ENCODE results near the gene CALCOCO2. TPM values are rescaled to one million over a fixed set of nuclear protein-coding genes. Genes with fewer than 3 reads are reported as not detected.
"Not testable (repeated sequence)": the region's sequence is repeated elsewhere in the genome, so short reads cannot be mapped to it uniquely, and the experiment has no call there.

The CALCOCO2 gene
- 100 to 1,000 TPM in 1 of 3 donors, 10 to 100 TPM in 2; 47.7 to 118 (median 96.0) TPM for polyA plus RNA-seq

- 1 to 2% (median 1%) methylated on average over 47 to 48 of the region's 48 CpGs for WGBS, 3 donors
- H3K27ac ChIP-seq (ENCODE audit: low read depth, low read length) = peak within 1 kb of the TSS; percentile 94
These were observed at the start of gene CALCOCO2 for GRCh38 chr17:48830840-48831548. Gene CALCOCO2, plus strand, starts transcription at chr17:48831035. Its CDS starts 10,673 bp downstream, at chr17:48841708.

- H3K27ac ChIP-seq (ENCODE audit: low read depth, low read length) = no peak overlapping the region
- WGBS, 3 donors = 51 to 71% (median 52%) methylated on average over 7 of the region's 7 CpGs
These were observed 43.0 kb upstream of the CALCOCO2 start for GRCh38 chr17:48787828-48788227.

- 34 to 44% (median 36%) methylated on average over 9 of the region's 9 CpGs for WGBS, 3 donors
- H3K27ac ChIP-seq (ENCODE audit: low read depth, low read length) = no peak overlapping the region
These were observed 40.2 kb upstream of the CALCOCO2 start for GRCh38 chr17:48790607-48791127.

- WGBS, 3 donors = 41 to 51% (median 48%) methylated on average over 14 of the region's 14 CpGs
- H3K27ac ChIP-seq (ENCODE audit: low read depth, low read length) = no peak overlapping the region
These were observed 39.5 kb upstream of the CALCOCO2 start for GRCh38 chr17:48791128-48792032.

- WGBS, 3 donors = 33 to 44% (median 40%) methylated on average over 3 of the region's 3 CpGs
- H3K27ac ChIP-seq (ENCODE audit: low read depth, low read length) = no peak overlapping the region
These were observed 38.6 kb upstream of the CALCOCO2 start for GRCh38 chr17:48792033-48792798.

- H3K27ac ChIP-seq (ENCODE audit: low read depth, low read length) = no peak overlapping the region
- WGBS, 3 donors = 33 to 61% (median 58%) methylated on average over 10 of the region's 10 CpGs
These were observed 35.2 kb upstream of the CALCOCO2 start for GRCh38 chr17:48795444-48796162.

- H3K27ac ChIP-seq (ENCODE audit: low read depth, low read length) = not testable (repeated sequence)
These were observed 34.7 kb upstream of the CALCOCO2 start for GRCh38 chr17:48796163-48796522.

GRCh38 chr17:48799069-48799723 is 31.6 kb upstream of the CALCOCO2 start:
- H3K27ac ChIP-seq (ENCODE audit: low read depth, low read length) = no peak overlapping the region
- 64 to 69% (median 65%) methylated on average over 11 of the region's 11 CpGs for WGBS, 3 donors

More at GRCh38 chr17:48796163-48796522, 34.7 kb upstream of the CALCOCO2 start:
- WGBS, 3 donors = 43 to 56% (median 50%) methylated on average over 6 of the region's 6 CpGs

- 51 to 61% (median 53%) methylated on average over 5 of the region's 5 CpGs for WGBS, 3 donors
- H3K27ac ChIP-seq (ENCODE audit: low read depth, low read length) = no peak overlapping the region
These were observed 30.1 kb upstream of the CALCOCO2 start for GRCh38 chr17:48800626-48801217.

GRCh38 chr17:48804936-48805411 is 25.9 kb upstream of the CALCOCO2 start:
- 6 to 8% (median 7%) methylated on average over 9 of the region's 9 CpGs for WGBS, 3 donors

GRCh38 chr17:48809182-48809581 is 21.7 kb upstream of the CALCOCO2 start:
- no peak overlapping the region for H3K27ac ChIP-seq (ENCODE audit: low read depth, low read length)
- WGBS, 3 donors = 18 to 50% (median 44%) methylated on average over 4 of the region's 4 CpGs

More at GRCh38 chr17:48804936-48805411, 25.9 kb upstream of the CALCOCO2 start:
- no peak overlapping the region for H3K27ac ChIP-seq (ENCODE audit: low read depth, low read length)

GRCh38 chr17:48812001-48812400 is 18.8 kb upstream of the CALCOCO2 start:
- no peak overlapping the region for H3K27ac ChIP-seq (ENCODE audit: low read depth, low read length)
- 85 to 90% (median 87%) methylated on average over 3 of the region's 3 CpGs for WGBS, 3 donors

GRCh38 chr17:48814504-48814903 is 16.3 kb upstream of the CALCOCO2 start:
- no peak overlapping the region for H3K27ac ChIP-seq (ENCODE audit: low read depth, low read length)
- 30 to 34% (median 34%) methylated on average over 7 of the region's 7 CpGs for WGBS, 3 donors

GRCh38 chr17:48815311-48815710 is 15.5 kb upstream of the CALCOCO2 start:
- no peak overlapping the region for H3K27ac ChIP-seq (ENCODE audit: low read depth, low read length)
- 63 to 70% (median 65%) methylated on average over 3 of the region's 3 CpGs for WGBS, 3 donors

GRCh38 chr17:48816438-48816773 is 14.4 kb upstream of the CALCOCO2 start:
- no peak overlapping the region for H3K27ac ChIP-seq (ENCODE audit: low read depth, low read length)
- 11 to 12% (median 11%) methylated on average over 7 of the region's 7 CpGs for WGBS, 3 donors

GRCh38 chr17:48816774-48817590 is 13.9 kb upstream of the CALCOCO2 start, which contains the start of gene TTLL6:
Gene TTLL6, minus strand, starts transcription at chr17:48817229. Its CDS starts 157 bp downstream, at chr17:48817072.
- 2% methylated on average over 62 to 64 of the region's 64 CpGs for WGBS, 3 donors
- no peak within 1 kb of the TSS for H3K27ac ChIP-seq (ENCODE audit: low read depth, low read length)

All from adipose tissue (tissue), 3 donors.